ENCODE data around the gene ZNF610. TPM values are rescaled to one million over a fixed set of nuclear protein-coding genes. Genes with fewer than 3 reads are reported as not detected.
"Not testable (repeated sequence)": the region's sequence is repeated elsewhere in the genome, so short reads cannot be mapped to it uniquely, and the experiment has no call there.

Gene ZNF610
- 3.3 TPM for total RNA-seq
- long read RNA-seq, partial matches to known transcripts: 2 of 6 reads
- long read RNA-seq, other reads (novel, unspliced or antisense): 1 of 6 reads

DNA sequence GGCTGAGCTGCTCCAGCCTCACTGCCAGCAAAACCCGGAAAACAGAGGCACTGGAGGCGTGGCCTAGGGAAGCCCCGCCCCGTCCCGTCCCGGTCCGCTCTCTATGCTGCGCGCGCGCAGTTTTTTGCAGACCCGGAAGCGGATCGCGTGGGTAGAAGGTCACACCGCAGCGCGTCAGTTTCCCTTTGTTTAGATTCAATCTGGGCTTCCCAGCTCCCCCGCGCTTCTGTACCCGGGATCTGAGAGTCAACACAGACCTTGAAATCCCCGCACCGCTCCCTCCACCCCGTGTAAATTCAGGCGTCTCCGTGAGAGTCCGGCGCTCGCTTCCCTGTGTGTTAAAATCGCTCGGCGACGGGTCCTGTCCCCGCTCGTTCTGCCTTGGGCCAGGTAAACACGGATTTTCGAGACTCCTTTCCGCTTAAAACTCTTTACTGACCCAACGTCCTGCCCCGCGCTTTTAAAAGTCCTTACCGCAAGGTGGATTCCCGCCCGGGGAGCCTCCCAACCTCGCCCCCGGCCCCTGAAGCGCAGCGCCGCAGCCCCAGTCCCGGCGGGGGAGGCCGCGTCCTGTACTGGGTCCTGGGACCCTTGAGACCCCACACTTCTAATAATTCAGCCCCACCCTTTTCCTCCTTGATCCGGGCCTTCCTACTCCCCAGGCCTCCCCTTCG, at the start of gene ZNF610:
Gene ZNF610, plus strand, starts transcription at position 127 of the 674 bp plus-strand sequence. CDS start 12,930 bp downstream, outside the sequence.
- DNase-seq (peak; percentile 94), ATAC-seq (peak; percentile 100)
- intact Hi-C loops (cut with micrococcal nuclease): no loop called here

DNA sequence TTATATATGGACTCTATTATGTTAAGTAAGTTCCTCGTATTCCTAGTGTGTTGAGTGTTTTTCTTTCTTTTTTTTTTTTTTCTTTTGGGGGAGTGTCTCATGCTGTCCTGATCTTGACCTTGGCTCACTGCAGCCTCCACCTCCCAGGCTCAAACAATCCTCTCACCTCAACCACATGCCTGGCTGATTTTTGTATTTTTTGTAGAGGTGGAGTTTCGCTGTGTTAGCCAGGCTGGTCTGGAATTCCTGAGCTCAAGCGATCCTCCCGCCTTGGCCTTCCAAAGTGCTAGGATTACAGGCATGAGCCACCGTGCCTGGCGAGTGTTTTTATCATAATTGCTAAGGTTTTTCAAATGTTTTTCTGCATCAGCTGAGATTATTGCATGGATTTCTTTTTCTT, 49.8 kb upstream of the ZNF610 start:
- DNase-seq (no peak), ATAC-seq (no peak)
- intact Hi-C loops (cut with micrococcal nuclease): no loop called here

DNA sequence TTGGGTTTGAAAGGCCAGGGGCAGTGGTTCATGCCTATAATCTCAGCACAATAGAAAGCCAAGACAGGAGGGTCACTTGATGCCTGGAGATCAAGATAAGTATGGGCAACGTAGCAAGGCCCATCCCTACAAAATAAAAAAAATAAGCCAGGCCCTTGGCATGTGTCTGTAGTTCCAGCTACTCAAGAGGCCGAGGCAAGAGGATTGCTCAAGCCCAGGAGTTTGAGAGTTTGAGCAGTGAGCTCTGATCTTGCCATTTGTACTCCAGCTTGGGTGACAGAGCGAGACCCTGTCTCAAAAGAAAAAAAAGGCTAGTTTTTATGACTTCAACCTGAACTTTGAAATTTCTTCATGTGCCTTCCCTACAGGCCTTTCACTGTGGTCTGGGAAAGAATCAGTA, 44.3 kb upstream of the ZNF610 start:
- DNase-seq (no peak), ATAC-seq (no peak)
- intact Hi-C loops (cut with micrococcal nuclease): no loop called here

DNA sequence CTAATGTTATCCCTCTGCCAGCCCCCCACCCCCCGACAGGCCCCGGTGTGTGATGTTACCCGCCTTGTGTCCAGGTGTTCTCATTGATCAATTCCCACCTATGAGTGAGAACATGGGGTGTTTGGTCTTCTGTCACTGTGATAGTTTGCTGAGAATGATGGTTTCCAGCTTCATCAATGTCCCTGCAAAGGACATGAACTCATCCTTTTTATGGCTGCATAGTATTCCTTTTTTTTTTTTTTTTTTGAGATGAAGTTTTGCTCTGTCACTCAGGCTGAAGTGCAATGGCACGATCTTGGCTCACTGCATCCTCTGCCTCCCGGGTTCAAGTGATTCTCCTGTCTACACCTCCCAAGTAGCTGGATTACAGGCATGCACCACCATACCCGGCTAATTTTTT, 43.1 kb upstream of the ZNF610 start:
- ATAC-seq; intact Hi-C loops (cut with micrococcal nuclease); DNase-seq: not testable (repeated sequence)

DNA sequence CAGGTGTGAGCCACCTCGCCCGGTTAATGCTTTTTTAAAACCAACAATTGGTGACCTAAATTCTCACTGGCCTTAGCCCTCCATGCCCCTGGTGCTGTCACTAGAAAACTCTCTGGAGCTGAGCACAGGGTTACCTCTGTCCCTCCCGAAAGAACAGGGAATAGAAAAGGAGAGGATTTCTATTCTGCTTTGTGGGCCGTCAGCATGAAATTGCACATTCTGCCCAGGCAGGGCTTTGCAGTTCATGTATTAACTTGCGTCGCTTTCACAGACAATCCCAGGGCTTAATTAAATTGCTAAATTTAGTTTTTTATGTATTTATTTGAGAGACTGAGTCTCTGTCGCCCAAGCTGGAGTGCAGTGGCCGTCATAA, 39.7 kb upstream of the ZNF610 start:
- no peak for DNase-seq
- intact Hi-C loops (cut with micrococcal nuclease): no loop called here
- peak; percentile 19 for ATAC-seq

DNA sequence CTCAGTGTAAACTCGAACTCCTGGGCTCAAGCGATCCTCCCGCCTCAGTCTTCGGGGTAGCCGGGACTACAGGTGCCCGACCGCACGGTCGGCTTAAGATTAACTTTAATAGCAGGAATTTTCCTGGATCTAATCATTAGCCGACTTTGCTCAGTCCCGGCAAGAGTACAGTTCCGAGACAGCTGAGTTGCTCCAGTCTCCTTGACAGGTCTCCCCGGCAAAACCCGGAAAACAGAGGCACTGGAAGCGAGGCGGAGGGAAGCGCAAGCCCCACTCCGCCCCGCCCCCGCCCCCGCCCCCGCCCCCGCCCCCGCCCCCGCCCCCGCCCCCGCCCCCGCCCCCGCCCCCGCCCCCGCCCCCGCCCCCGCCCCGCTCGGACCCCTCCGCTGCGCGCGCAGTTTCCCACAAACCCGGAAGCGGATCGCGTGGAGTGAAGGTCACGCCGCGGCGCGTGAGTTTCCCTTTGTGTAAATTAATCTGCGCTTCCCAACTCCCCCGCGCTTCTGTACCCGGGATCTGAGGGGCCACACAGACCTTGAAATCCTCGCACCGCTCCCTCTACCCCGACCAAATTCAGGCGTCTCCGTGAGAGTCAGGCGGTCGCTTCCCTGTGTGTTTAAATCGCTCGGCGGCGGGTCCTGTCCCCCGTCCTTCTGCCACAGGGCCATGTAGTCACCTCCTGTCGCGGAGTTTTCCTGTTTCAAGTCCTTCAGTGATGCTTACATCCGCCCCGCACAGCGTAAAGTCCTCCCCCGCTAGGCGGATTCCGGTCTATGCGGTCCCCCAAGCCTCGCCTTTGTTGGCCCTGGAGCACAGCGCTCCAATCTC, 39.1 kb upstream of the ZNF610 start, which contains the start of gene ZNF480:
Gene ZNF480, plus strand, starts transcription at position 397 of the 828 bp plus-strand sequence. CDS start 3,244 bp downstream, outside the sequence.
- ATAC-seq (peak; percentile 86), DNase-seq (peak; percentile 94)
- intact Hi-C loops (cut with micrococcal nuclease): no loop called here

DNA sequence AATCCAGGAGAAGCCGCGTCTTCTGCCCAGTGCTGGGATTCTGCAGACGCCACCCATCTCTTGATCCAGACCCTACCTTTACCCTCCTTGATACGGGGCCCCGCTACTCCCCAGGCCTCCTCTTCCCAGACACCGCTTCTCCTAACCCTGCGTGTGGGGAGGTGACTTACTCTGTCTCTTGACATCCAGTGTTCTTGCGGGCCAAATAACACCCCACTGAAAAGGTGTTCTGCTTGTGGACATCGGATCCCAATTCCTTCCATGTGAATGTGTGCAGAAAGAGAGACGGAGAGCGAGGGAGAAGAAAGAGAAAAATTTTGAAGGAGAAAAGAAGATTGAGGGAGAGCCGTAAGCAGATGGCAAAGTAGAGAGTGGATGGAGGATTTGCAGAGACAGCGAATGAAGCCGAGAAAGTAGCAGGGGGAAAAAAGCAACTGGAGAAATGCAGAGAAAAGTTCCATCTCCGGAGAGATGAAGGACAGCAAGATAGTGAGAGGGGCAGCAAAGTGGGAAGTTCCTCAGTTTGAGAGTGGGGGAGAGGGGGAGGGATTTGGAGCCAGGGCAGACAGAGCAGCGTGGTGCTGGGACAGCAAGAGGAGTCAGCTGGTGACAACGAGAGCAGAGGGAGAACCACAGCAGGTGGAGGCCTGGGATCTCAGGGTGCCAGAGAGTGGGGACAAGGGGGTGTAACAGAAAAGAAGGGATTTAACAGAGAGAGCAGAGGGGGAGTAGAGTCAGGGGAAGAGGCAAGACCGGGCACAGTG, 38.3 kb upstream of the ZNF610 start:
- no peak for DNase-seq
- intact Hi-C loops (cut with micrococcal nuclease): no loop called here
- no peak for ATAC-seq

DNA sequence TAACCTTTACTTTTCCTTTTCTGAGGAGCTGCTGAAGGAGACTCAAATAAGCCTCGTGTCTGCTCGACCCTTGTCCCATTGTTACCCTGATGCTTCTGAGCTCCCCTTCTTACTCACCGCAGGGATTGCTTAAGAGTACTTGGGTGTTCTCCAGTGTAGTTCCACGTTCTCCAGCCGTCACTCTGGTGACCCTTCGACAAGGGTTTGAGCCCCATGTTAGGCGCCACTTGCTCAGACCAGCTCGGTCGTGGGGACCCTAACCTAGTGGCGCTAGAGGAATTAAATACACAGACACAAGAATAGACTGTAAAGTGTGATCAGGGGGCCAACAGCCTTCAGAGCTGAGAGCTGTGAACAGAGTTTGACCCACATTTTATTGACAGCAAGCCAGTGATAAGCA, 28.8 kb upstream of the ZNF610 start:
- DNase-seq: no peak
- no peak for ATAC-seq
- intact Hi-C loops (cut with micrococcal nuclease): no loop called here

DNA sequence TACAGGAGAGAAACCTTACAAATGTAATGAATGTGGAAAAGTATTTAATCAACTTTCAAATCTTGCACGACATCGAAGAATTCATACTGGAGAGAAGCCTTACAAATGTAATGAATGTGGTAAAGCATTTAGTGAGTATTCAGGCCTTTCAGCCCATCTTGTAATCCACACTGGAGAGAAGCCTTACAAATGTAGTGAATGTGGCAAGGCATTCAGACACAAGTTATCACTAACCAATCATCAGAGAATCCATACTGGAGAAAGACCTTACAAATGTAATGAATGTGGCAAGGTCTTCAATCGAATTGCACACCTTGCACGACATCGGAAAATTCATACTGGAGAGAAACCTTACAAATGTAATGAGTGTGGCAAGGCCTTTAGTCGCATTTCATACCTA, 13.6 kb upstream of the ZNF610 start:
- intact Hi-C loops (cut with micrococcal nuclease): no loop called here
- ATAC-seq (no peak), DNase-seq (no peak)

DNA sequence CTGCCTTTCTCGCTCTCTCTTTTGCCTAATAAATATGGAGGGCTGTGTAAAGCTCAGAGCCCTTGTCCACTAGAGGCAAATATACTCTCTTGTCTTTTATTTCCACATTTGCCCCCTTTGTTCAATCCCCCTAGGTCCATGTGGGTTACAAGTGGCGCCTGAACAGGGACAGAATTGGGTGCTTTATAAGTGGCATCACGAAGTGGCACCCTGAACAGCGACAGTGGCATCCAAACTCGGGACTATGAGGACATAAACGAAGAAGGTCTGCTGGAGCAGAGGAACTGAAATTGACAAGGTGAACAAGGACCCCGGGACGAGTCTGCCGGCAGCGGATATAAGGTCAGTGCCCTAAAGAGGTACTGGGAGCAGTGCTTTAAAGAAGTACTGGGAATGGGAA, 4.3 kb upstream of the ZNF610 start:
- intact Hi-C loops (cut with micrococcal nuclease): no loop called here
- ATAC-seq (no peak), DNase-seq (no peak)

DNA sequence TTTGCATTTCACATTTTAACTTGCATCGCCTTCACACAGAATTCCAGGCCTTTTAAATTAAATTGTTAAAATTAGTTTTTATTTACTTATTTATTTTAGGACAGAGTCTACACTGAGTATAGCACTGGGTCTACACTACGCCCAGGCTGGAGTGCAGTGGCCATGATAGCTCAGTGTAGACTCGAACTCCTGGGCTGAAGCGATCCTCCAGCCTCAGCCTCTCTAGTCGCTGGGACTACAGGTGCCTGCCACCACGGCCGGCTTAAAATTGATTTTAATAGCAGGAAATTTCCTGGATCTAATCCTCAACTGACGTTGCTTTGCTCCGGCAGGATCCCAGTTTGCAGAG, 301 bp upstream of the ZNF610 start:
- DNase-seq (no peak), ATAC-seq (peak; percentile 49)
- intact Hi-C loops (cut with micrococcal nuclease): no loop called here

DNA sequence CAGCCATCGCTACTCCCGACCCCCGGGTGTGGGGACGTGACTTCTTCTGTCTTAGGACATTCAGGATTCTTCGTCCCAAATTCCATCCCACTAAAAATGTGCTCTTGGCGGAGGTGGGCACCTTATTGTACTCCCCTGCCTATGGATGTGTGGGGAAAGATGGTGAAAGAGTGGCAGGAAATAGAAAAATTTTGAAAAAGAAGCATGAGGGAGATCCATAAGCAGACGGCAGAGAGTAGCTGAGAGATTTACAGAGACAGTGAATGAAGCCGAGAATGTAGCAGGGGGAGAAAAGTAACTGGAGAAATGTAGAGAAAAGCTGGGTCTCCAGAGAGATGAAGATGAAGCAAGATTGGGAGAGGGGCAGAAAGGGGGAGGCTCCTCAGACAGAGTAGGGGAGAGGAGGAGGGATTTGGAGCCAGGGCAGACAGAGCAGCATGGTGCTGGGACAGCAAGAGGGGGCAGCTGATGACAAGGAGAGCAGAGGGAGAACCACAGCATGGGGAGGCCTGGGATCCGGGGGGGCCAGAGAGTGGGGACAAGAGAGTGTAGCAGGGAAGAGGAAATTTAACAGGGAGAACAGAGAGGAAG, 843 bp downstream of the ZNF610 start:
- ATAC-seq (peak; percentile 5), DNase-seq (no peak)
- intact Hi-C loops (cut with micrococcal nuclease): no loop called here

DNA sequence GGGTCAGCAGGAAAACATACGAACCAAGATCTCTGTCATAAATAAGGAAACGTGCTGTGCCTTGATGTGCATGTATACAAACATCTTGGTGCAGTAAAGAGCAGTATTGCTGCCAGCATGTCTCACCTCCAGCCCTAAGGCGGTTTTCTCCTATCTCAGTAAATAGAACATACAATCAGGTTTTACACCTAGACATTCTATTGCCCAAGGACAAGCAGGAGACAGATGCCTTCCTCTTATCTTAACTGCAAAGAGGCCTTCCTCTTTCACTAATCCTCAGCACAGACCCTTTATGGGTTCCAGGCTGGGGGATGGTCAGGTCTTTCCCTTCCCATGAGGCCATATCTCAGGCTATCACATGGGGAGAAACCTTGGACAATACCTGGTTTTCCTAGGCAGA, 3.0 kb downstream of the ZNF610 start:
- DNase-seq; intact Hi-C loops (cut with micrococcal nuclease); ATAC-seq: not testable (repeated sequence)

DNA sequence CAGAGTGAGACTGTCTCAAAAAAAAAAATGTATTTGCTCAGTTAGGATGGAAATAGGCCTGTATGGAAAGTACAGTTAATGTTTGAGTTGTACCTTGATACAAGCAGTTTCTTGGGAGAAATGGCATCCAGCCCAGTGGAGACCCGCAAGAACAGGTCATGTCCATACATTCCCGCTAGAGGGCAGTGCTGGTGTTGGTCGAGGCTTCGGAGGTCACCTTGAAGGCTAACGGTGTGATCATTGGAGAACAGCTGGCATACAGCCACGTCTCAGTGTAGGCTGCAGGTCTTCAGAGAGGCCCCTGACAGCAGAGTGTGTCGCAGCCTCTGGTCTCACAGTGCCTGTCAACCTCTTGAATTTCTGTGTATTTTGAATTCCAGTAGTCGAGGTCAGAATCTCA, 7.5 kb downstream of the ZNF610 start:
- intact Hi-C loops (cut with micrococcal nuclease): no loop called here
- peak; percentile 44 for DNase-seq
- ATAC-seq: peak; percentile 68

DNA sequence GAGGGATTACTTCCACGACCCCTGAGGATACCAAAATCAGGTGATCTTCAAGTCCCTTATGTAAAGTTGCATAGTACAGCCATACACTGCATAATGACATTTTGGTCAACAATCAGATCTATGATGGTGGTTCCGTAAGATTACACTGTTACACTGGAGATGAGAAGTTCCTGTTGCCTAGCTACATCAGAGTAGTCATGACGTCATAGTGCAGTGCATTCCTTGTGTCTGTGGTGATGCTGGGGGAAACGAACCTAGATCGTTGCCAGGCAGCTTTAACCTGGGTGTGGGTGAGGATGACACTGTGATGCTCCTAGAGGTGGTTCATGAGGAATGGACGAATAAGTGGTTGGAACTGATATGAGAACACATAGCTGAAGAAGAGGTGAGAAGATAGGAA, 9.1 kb downstream of the ZNF610 start:
- no peak for ATAC-seq
- no peak for DNase-seq
- intact Hi-C loops (cut with micrococcal nuclease): no loop called here

DNA sequence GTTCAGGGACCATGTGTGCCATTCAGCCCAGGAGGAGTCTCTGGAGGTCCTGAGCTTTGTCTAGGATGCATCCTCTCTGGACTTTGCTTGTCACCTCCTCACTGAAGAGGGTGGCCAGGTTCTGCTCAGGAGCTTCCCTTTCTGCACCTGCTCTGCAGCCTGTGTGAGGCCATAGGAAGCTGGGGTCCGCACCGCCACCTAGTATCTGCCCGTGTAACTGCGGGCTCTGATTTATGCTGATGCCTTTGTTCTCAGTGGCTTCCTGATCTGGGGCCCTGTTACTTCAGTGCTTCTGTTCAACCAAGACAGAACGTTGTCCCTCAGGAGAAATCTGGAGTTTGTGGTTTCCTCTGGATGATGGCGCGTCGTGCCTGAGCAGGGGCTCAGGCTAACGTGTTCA, 15.5 kb downstream of the ZNF610 start:
- ATAC-seq (no peak), DNase-seq (no peak)
- intact Hi-C loops (cut with micrococcal nuclease): no loop called here

DNA sequence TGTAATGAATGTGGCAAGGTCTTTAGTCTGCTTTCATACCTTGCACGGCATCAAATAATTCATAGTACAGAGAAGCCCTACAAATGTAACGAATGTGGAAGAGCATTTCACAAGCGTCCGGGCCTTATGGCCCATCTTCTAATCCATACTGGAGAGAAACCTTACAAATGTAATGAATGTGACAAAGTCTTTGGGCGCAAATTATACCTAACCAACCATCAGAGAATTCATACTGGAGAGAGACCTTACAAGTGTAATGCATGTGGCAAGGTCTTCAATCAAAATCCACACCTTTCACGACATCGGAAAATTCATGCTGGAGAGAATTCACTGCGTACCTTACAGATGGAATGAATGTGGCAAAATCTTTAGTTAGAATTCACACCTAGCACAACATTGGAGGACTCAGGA, 30.4 kb downstream of the ZNF610 start:
- ATAC-seq: no peak
- DNase-seq: no peak
- intact Hi-C loops (cut with micrococcal nuclease): no loop called here

DNA sequence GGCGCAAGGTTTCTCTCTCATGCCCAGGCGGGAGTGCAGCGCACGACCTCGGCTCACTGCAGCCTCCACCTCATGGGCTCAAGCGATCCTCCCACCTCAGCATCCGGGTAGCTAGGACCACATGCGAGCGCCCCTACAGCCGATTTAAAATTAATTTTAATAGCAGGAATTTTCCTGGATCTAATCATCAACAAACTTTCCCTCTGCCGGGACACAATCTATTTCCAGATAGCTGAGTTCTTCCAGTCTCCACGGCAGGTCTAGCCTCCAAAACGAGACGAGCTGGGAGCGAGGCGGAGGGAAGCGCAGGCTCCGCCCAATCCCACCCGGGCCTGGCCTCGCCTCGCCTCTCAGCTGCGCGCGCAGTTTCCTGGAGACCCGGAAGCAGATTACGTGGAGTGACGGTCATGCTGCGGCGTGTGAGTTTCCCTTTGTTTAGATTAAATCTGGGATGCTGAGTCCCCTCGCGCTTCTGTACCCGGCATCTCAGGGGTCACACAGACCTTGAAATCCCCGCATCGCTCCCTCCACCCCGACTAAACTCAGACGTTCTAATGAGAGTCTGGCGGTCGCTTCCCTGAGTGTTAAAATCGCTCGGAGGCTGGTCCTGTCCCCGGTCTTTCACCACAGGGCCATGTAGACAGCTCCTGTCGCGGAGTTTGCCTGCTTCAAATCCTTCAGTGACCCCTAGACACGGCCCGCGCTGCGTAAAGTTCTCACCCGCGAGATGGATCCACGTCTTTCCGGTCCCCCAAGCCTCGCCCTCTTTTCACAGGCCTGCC, 33.7 kb downstream of the ZNF610 start, which contains the start of gene ZNF880:
Gene ZNF880, plus strand, starts transcription at position 365 of the 782 bp plus-strand sequence. Its CDS starts 43 bp downstream, at position 408.
- ATAC-seq (peak; percentile 100), DNase-seq (peak; percentile 97)
- intact Hi-C loops (cut with micrococcal nuclease): no loop called here

DNA sequence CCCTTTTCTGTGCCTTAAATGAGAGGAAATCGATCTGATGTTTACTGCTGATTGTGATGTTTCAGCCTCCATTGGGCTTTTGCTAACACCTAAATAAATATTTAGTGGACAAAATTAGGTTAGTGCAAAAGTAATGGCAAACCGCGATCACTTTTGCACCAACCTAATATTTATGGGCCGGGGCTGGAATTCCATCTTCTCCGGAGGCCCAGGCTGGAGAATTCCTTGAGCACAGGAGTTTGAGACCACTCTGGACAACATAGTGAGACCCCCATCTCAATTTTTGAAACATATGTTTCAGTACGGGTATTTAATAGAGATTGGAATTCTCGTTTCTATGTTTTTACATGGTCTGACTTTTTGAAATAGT, 34.3 kb downstream of the ZNF610 start:
- intact Hi-C loops (cut with micrococcal nuclease): no loop called here
- no peak for ATAC-seq
- DNase-seq: no peak

Data from left ventricle myocardium superior (tissue), 1 donor.